HG02678 (cell line): ENCODE measurements around the gene GPR158.
"Not testable (repeated sequence)": the region's sequence is repeated elsewhere in the genome, so short reads cannot be mapped to it uniquely, and the experiment has no call there.

ENCODE experiments used
- ATAC-seq: cut with Tn5 transposase; IDR thresholded peaks from one replicate; pipeline ENCODE4 v1.9.1; 2021; ENCODE audit warnings: mild to moderate bottlenecking, moderate library complexity; ENCODE audit not compliant: unreplicated experiment

Gene GPR158

GRCh38 chr10:25300073-25300472 is 125.3 kb downstream of the GPR158 start:
- ATAC-seq: no peak

GRCh38 chr10:25304606-25305005 is 129.8 kb downstream of the GPR158 start:
- ATAC-seq: no peak

GRCh38 chr10:25306386-25306785 is 131.6 kb downstream of the GPR158 start:
- ATAC-seq: no peak

GRCh38 chr10:25308278-25308677 is 133.5 kb downstream of the GPR158 start:
- ATAC-seq: no peak

GRCh38 chr10:25317596-25318211 is 142.9 kb downstream of the GPR158 start:
- not testable (repeated sequence) for ATAC-seq

GRCh38 chr10:25327273-25327672 is 152.5 kb downstream of the GPR158 start:
- ATAC-seq: no peak

GRCh38 chr10:25328361-25328760 is 153.6 kb downstream of the GPR158 start:
- no peak for ATAC-seq

GRCh38 chr10:25329587-25329986 is 154.8 kb downstream of the GPR158 start:
- ATAC-seq: not testable (repeated sequence)

GRCh38 chr10:25334445-25334844 is 159.6 kb downstream of the GPR158 start:
- ATAC-seq: no peak

- ATAC-seq: no peak
Measured at GRCh38 chr10:25336330-25336729, 161.5 kb downstream of the GPR158 start.

GRCh38 chr10:25338271-25338670 is 163.5 kb downstream of the GPR158 start:
- no peak for ATAC-seq

- ATAC-seq: no peak
Measured at GRCh38 chr10:25339966-25340365, 165.2 kb downstream of the GPR158 start.

- ATAC-seq: no peak
Measured at GRCh38 chr10:25349520-25349919, 174.7 kb downstream of the GPR158 start.

- ATAC-seq: no peak
Measured at GRCh38 chr10:25356609-25357008, 181.8 kb downstream of the GPR158 start.

- no peak for ATAC-seq
Measured at GRCh38 chr10:25357269-25357668, 182.5 kb downstream of the GPR158 start.

GRCh38 chr10:25382029-25382810 is 207.4 kb downstream of the GPR158 start:
- ATAC-seq: no peak

- ATAC-seq: not testable (repeated sequence)
Measured at GRCh38 chr10:25382901-25383300, 208.1 kb downstream of the GPR158 start.

- no peak for ATAC-seq
Measured at GRCh38 chr10:25383686-25384085, 208.9 kb downstream of the GPR158 start.

- no peak for ATAC-seq
Measured at GRCh38 chr10:25384618-25385017, 209.8 kb downstream of the GPR158 start.

GRCh38 chr10:25388188-25388861 is 213.5 kb downstream of the GPR158 start:
- ATAC-seq: no peak

- no peak for ATAC-seq
Measured at GRCh38 chr10:25388862-25389206, 214.0 kb downstream of the GPR158 start.

- no peak for ATAC-seq
Measured at GRCh38 chr10:25390733-25391132, 215.9 kb downstream of the GPR158 start.
